ENCODE measurements around the gene TMEM183A. TPM values are rescaled to one million over a fixed set of nuclear protein-coding genes. Genes with fewer than 3 reads are reported as not detected.

Gene TMEM183A
- total RNA-seq, 3 donors from 2014 or later: 85.9 to 113 (median 94.1) TPM

GRCh38 chr1:203038891-203039608 is 31.9 kb downstream of the TMEM183A start:
- no peak for TF ChIP-seq POLR2AphosphoS5 (IDR thresholded peaks at IDR 0.05)
- TF ChIP-seq, protein P1, sequence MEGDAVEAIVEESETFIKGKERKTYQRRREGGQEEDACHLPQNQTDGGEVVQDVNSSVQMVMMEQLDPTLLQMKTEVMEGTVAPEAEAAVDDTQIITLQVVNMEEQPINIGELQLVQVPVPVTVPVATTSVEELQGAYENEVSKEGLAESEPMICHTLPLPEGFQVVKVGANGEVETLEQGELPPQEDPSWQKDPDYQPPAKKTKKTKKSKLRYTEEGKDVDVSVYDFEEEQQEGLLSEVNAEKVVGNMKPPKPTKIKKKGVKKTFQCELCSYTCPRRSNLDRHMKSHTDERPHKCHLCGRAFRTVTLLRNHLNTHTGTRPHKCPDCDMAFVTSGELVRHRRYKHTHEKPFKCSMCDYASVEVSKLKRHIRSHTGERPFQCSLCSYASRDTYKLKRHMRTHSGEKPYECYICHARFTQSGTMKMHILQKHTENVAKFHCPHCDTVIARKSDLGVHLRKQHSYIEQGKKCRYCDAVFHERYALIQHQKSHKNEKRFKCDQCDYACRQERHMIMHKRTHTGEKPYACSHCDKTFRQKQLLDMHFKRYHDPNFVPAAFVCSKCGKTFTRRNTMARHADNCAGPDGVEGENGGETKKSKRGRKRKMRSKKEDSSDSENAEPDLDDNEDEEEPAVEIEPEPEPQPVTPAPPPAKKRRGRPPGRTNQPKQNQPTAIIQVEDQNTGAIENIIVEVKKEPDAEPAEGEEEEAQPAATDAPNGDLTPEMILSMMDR (IDR thresholded peaks at IDR 0.05): peak; percentile 85 to 89 (median 89)
- no peaks in the 10 kb centered on the region for H3K36me3 ChIP-seq
- intact Hi-C loops (cut with DNase I; ENCODE audit: low total_unique reads): loop anchor here (10.0 kb wide), 1 partner anchor 236 kb away; no protein-coding TSS in a partner anchor
- H3K4me1 ChIP-seq: no peaks in the 10 kb centered on the region
- no peak overlapping the region for H3K27ac ChIP-seq
- H3K27me3 ChIP-seq: no peaks in the 10 kb centered on the region
- H3K4me3 ChIP-seq: no peak overlapping the region
- H3K9me3 ChIP-seq: no peaks in the 10 kb centered on the region
- DNase-seq (ENCODE audit: low spot score in 2 of 2): peak; percentile 54 to 70

DNA sequence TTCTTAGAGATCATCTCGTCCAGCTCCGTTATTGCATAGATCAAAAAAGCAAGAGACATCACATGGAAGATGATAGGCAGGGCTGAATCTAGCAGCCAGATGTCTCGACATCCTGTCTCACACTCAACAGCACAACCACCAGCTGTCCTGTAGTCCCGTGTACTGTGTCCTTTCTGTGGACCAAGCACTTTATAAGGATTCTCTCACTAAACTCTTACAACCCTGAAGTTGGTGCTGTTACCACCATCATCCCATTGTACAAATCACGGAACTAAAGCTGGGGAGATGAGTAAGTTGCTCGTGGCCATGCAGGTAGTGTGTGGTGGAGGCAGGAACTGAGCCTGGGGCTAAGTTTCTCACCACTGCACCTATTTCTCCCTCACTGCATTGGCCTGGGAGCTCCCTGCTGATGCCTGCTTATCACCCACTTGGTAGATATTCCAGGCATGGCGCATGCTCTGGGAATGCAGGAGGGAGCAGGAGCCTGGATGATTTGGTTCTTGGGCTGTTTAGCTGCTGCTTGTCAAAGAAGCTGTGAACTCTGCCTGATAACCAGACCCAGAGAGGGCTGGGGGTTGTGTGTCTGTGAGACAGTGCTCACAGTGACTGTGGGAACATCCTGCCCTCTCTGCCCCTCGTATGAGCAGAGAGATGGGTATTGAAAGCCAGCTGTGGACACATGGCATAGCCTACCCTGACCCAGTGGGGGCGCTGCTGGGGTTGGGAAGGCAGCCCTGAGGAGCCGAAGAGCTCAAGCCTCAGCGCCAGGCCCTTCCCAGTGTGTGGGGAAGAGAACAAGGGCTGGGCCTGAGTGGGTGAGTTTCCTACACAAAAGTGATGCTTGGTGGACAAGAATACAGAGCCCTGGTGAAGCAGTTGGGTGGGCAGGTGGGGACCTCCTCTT is 32.7 kb downstream of the TMEM183A start:
- no peak for TF ChIP-seq POLR2A (IDR thresholded peaks at IDR 0.05)
- TF ChIP-seq, protein P1 (IDR thresholded peaks at IDR 0.05): no peak
- no peak for TF ChIP-seq POLR2AphosphoS5 (IDR thresholded peaks at IDR 0.05)
- Histone ChIP-seq H3K27me3 (no peaks in the 10 kb centered on the region), H3K4me3 (no peak overlapping the region), H3K27ac (no peak overlapping the region), H3K9me3 (no peaks in the 10 kb centered on the region), H3K4me1 (no peaks in the 10 kb centered on the region), H3K36me3 (no peaks in the 10 kb centered on the region)
- no peak for DNase-seq (ENCODE audit: low spot score in 2 of 2)
- intact Hi-C loops (cut with DNase I; ENCODE audit: low total_unique reads): loop anchor here (2.0 to 10.0 kb wide), 2 partner anchors 167 to 235 kb away; no protein-coding TSS in a partner anchor

DNA sequence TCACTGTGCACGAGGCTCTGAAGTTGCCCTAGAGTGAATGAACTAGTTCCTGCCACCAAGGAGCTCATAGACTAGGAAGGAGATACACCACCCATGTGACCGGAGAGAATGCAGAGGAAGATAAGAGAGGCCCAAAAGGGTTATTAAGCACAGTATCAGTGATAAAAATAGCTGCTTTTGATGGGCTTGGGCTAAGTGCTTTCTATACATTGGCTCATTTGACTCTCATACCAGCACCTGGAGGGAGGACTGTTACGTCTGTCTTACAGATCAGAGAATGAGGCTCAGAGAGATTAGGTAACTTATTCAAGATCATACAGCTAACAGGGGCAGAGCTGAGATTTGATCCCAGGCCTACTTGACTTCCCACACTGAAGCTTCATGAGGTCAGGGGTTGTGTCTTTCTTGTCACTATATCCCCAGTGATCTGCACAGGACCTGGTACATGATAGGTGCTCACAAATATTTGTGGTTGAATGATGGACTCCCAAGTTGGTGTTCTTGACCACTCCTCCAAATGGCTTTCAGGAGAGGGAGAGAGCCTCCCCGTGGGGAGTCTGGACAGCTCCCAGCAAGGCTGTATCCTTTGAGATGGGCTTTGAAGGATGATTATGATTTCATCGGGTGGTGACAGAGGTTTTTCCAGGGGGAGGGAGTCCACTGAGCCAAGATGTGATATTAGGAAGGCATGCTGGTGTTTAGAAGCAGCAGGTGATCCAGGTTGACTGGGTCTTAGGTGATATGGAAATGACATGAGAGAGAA is 33.5 kb downstream of the TMEM183A start:
- intact Hi-C loops (cut with DNase I; ENCODE audit: low total_unique reads): loop anchor here (2.0 kb wide), 1 partner anchor 166 kb away; no protein-coding TSS in a partner anchor

GRCh38 chr1:203041351-203041932 is 34.3 kb downstream of the TMEM183A start:
- intact Hi-C loops (cut with DNase I; ENCODE audit: low total_unique reads): loop anchor here (2.0 kb wide), 1 partner anchor 165 kb away; no protein-coding TSS in a partner anchor
- Histone ChIP-seq H3K27ac (no peak overlapping the region), H3K9me3 (no peaks in the 10 kb centered on the region), H3K27me3 (no peaks in the 10 kb centered on the region), H3K36me3 (no peaks in the 10 kb centered on the region), H3K4me3 (no peak overlapping the region), H3K4me1 (no peaks in the 10 kb centered on the region)
- no peak for TF ChIP-seq POLR2AphosphoS5 (IDR thresholded peaks at IDR 0.05)
- TF ChIP-seq POLR2A (IDR thresholded peaks at IDR 0.05): no peak
- TF ChIP-seq, protein P1 (IDR thresholded peaks at IDR 0.05): no peak
- no peak for DNase-seq (ENCODE audit: low spot score in 2 of 2)

More for the DNA sequence above, 33.5 kb downstream of the TMEM183A start:
- TF ChIP-seq POLR2A (IDR thresholded peaks at IDR 0.05) (no peak), POLR2AphosphoS5 (IDR thresholded peaks at IDR 0.05) (no peak)
- TF ChIP-seq, protein P1 (IDR thresholded peaks at IDR 0.05): no peak
- H3K4me1 ChIP-seq: no peaks in the 10 kb centered on the region
- no peak overlapping the region for H3K4me3 ChIP-seq
- H3K36me3 ChIP-seq: no peaks in the 10 kb centered on the region
- no peaks in the 10 kb centered on the region for H3K27me3 ChIP-seq
- no peaks in the 10 kb centered on the region for H3K9me3 ChIP-seq
- DNase-seq (ENCODE audit: low spot score in 2 of 2): no peak
- no peak overlapping the region for H3K27ac ChIP-seq

All from breast epithelium (tissue), 4 donors.